SK-N-SH treated with all-trans-retinoic acid at 6 μM for 48 hours (cell line): Measurements from ENCODE around the gene PTCD3.

Experiments
- ATAC-seq: fragments of 200-7000 bp; cut with Tn5 transposase; 3 replicates; pipeline ENCODE4 v1.9.1; 2020; ENCODE audit warnings: mild to moderate bottlenecking, moderate library complexity
- BACH2 ChIP-seq: fragments of 250-450 bp; sonication (Bioruptor Pico); IDR thresholded peaks from 2 replicates; pipeline ENCODE4 v1.9.0; 2021; ENCODE audit warnings: mild to moderate bottlenecking, borderline replicate concordance
- CREB5 ChIP-seq: fragments of 250-450 bp; sonication (Bioruptor Pico); IDR thresholded peaks from 2 replicates; pipeline ENCODE4 v1.5.1; 2020; ENCODE audit warnings: low read depth, mild to moderate bottlenecking, moderate library complexity
- CSDC2 ChIP-seq: fragments of 250-450 bp; sonication (Bioruptor Pico); IDR thresholded peaks from 2 replicates; pipeline ENCODE4 v1.5.0; 2020; ENCODE audit warnings: mild to moderate bottlenecking, moderate library complexity
- ESRRG ChIP-seq: fragments of 250-450 bp; sonication (Bioruptor Pico); IDR thresholded peaks from 2 replicates; pipeline ENCODE4 v1.6.1; 2021; ENCODE audit warnings: mild to moderate bottlenecking
- GLIS3 ChIP-seq: fragments of 250-450 bp; sonication (Bioruptor Pico); IDR thresholded peaks from 2 replicates; pipeline ENCODE4 v1.5.0; 2020; ENCODE audit warnings: mild to moderate bottlenecking, moderate library complexity
- ISL1 ChIP-seq: fragments of 250-450 bp; sonication (Bioruptor Pico); IDR thresholded peaks from 2 replicates; pipeline ENCODE4 v2.1.2; 2022; ENCODE audit warnings: mild to moderate bottlenecking, moderate library complexity
- OSR1 ChIP-seq: fragments of 250-450 bp; sonication (Bioruptor Pico); IDR thresholded peaks from 2 replicates; pipeline ENCODE4 v1.8.0; 2022; ENCODE audit warnings: moderate library complexity, mild to moderate bottlenecking, inconsistent platforms
- PATZ1 ChIP-seq: fragments of 250-450 bp; sonication (Bioruptor Pico); IDR thresholded peaks from 2 replicates; pipeline ENCODE4 v1.8.0; 2020; ENCODE audit warnings: mild to moderate bottlenecking, moderate library complexity, borderline replicate concordance
- TOX ChIP-seq: fragments of 250-450 bp; sonication (Bioruptor Pico); IDR thresholded peaks from 2 replicates; pipeline ENCODE4 v1.8.0; 2021; ENCODE audit warnings: mild to moderate bottlenecking, moderate library complexity, borderline replicate concordance
- TSHZ2 ChIP-seq: fragments of 250-450 bp; sonication (Bioruptor Pico); IDR thresholded peaks from 2 replicates; pipeline ENCODE4 v1.5.0; 2020; ENCODE audit warnings: mild to moderate bottlenecking, moderate library complexity
- ZC3H10 ChIP-seq: fragments of 250-450 bp; sonication (Bioruptor Pico); IDR thresholded peaks from 2 replicates; pipeline ENCODE4 v1.5.1; 2021; ENCODE audit warnings: mild to moderate bottlenecking, moderate library complexity
- ZFP3 ChIP-seq: fragments of 250-450 bp; sonication (Bioruptor Pico); IDR thresholded peaks from 2 replicates; pipeline ENCODE4 v1.5.0; 2020; ENCODE audit warnings: mild to moderate bottlenecking, moderate library complexity
- ZFP30 ChIP-seq: fragments of 450-650 bp; formaldehyde crosslinking; IDR thresholded peaks from 2 replicates; pipeline ENCODE4 v1.5.0; 2022; ENCODE audit warnings: mild to moderate bottlenecking, moderate library complexity
- ZNF70 ChIP-seq: fragments of 450-650 bp; formaldehyde crosslinking; IDR thresholded peaks from 2 replicates; pipeline ENCODE4 v1.5.0; 2020; ENCODE audit warnings: mild to moderate bottlenecking, moderate library complexity
- ZNF8 ChIP-seq: fragments of 450-650 bp; formaldehyde crosslinking; IDR thresholded peaks from 2 replicates; pipeline ENCODE4 v1.5.0; 2020; ENCODE audit warnings: mild to moderate bottlenecking, moderate library complexity

PTCD3 gene

GRCh38 chr2:86185517-86186212 lies 79.6 kb downstream of the PTCD3 start:
- no peak for TF ChIP-seq PATZ1 (CRISPR knock-in tag)
- TF ChIP-seq, all 23 proteins: peak for 0

GRCh38 chr2:86186431-86186830 lies 80.4 kb downstream of the PTCD3 start:
- no peak for ATAC-seq
- TF ChIP-seq ZFP30 (CRISPR knock-in tag) (no peak), CSDC2 (no peak), ZC3H10 (CRISPR knock-in tag) (no peak), ZFP3 (no peak), OSR1 (CRISPR knock-in tag) (no peak), TOX (CRISPR knock-in tag) (no peak), ZNF8 (CRISPR knock-in tag) (no peak), ISL1 (CRISPR knock-in tag) (no peak), ESRRG (CRISPR knock-in tag) (no peak)
- TF ChIP-seq, all 23 proteins: peak for 0

More at GRCh38 chr2:86185517-86186212, 79.6 kb downstream of the PTCD3 start:
- ATAC-seq: peak; percentile 26; the same call in 2 of the 3 replicates

- ATAC-seq: no peak
- TF ChIP-seq CREB5 (CRISPR knock-in tag) (no peak), GLIS3 (CRISPR knock-in tag) (no peak), CSDC2 (no peak), ZNF70 (CRISPR knock-in tag) (no peak), TSHZ2 (CRISPR knock-in tag) (no peak), BACH2 (CRISPR knock-in tag) (no peak), ZFP30 (CRISPR knock-in tag) (no peak)
Observed at GRCh38 chr2:86189782-86190416, 83.9 kb downstream of the PTCD3 start.
